ENCODE measurements around the gene DDX19B.
"Not testable (repeated sequence)": the region's sequence is repeated elsewhere in the genome, so short reads cannot be mapped to it uniquely, and the experiment has no call there.

DDX19B gene
- 15.6 to 27.0 (median 19.2) reads per million in 4 experiments for total RNA-seq

DNA sequence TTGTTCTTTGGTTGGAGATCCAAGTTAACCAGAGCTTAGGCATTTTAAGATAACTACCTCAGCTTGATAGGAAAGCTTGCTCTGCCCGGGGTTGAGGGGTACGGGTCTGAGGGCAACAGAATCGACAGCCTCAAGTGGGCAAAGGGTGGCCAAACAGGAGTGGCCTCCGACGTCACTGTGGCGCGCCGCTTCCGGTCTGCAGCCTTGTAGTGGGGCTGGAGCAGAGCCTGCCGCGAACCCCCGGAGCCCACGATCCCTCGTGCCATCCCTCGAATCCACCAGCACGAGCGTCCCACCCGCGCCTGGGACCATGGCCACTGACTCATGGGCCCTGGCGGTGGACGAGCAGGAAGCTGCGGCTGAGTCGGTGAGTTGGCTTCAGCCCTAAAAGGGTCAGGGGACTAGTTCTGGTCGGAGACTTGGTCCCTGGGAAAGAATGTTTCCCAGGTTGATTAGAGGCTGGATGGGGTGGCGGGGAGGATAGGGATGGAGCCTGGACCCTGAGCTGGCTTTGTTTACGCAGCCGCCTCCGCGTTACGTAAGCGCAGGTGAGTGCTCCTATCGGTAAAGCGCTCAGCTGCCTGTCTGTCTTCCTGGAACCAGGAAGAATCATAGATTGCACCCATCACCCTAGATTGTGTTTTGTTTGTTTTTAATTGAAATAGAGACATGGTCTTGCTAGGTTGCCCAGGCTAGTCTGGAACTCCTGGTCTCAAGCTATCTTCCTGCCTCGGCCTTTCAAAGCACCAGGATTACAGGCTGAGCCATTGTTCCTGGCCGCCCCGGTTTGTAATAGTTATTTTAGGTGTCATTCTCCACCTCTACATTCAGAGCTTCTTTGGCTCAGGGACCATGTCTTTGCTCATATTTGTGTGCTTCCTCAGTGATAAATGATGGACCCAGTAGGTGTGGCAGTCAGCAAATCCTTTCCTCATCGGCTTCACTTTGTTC is at the start of gene DDX19B:
DDX19B (plus strand) TSS at position 199 of the 951 bp plus-strand sequence; CDS start at position 311, 112 bp downstream.
- peak; percentile 22 for DNase-seq

DNA sequence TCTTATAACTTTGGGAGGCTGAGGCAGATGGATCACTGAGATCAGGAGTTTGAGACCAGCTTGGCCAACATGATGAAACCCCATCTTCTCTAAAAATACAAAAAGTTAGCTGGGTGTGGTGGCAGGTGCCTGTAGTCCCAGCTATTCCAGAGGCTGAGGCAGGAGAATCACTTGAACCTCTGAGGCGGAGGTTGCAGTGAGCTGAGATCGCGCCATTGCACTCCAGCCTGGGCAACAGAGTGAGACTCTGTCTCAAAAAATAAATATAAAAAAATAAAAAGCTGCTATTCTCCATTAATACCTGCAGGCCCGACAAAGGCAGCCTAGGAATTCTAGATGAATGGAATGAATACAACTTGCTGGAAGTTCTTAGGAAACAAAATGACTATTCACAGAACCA is 49.3 kb upstream of the DDX19B start:
- not testable (repeated sequence) for DNase-seq

DNA sequence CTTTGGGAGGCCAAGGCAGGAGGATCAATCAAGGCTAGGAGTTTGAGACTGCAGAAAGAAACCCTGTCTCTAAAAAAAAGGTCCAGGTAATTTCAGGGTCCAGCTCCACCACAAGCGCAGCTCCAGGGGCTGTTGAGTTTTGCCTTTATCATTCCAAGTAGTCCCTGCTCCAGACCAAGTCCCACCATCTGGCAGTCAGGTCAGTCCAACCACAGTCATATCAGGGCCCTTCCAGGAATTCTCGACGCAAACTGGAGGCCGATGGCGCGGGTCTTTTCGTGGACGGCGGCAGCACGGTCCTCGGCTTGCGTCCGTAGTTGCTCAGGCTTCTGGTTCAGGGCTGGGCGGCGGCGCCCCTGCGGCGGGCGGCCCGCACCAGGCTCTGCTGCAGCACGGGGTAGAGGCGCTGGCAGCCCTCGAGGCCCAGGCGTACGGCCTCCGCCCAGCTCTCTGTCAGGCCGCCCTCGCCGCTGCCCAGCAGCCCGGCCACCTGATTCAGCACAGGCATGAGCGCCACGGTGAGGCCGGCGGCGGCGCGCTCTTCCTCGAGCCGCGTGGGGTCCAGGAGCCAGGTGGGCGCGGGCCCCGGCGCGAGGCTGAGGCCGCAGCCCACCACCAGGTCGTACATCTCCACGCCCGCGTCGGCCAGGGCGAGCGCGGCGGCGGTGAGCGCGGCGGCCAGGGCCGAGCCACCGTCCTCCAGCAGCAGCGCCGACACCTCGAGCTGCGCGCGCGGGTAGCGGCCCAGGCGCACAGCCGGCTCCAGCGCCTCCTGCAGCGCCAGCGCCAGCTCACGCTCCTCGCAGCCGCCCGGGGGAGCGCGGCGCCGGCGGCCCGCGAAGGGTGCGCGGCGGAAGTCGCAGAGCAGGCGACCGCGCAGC is 48.0 kb upstream of the DDX19B start:
- no peak for DNase-seq

DNA sequence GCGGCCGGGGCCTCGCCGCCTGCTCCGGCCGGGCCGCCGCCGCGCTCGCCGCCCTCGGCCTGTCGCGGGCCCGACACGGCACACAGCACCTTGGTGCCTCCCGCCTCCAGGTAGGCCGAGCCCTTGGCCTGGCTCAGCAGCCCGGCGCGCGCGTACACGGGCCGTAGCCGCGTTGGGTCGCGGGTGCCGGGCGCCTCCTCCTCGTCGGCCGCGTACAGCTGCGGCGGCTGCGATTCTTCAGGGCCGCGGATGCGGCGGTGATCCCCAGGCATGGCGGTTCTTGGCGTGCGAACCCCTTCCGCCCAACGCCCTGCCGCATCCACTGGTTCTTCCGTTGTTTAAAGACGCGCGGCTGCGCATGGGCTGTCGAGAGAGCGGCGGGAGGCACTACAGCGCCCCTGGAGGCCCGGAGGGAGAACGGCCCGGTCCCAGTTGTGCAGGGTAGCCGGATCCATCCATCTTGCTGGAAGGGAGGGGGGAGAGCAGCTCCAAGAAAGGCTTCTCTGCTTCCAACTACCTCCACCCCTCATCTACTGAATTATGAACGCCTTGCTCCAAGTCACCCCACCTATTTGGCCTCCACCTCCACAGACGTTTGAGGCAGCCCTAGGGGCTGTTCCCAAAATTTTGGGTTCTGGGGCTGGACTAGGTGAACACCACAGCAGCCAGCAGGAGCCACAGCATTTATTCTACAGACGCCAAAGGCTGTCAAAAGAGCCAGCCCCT is 47.2 kb upstream of the DDX19B start, which contains the start of gene EXOSC6:
EXOSC6 (minus strand) TSS at position 312 of the 726 bp plus-strand sequence; CDS start at position 272, 40 bp downstream.
- DNase-seq: peak; percentile 85

DNA sequence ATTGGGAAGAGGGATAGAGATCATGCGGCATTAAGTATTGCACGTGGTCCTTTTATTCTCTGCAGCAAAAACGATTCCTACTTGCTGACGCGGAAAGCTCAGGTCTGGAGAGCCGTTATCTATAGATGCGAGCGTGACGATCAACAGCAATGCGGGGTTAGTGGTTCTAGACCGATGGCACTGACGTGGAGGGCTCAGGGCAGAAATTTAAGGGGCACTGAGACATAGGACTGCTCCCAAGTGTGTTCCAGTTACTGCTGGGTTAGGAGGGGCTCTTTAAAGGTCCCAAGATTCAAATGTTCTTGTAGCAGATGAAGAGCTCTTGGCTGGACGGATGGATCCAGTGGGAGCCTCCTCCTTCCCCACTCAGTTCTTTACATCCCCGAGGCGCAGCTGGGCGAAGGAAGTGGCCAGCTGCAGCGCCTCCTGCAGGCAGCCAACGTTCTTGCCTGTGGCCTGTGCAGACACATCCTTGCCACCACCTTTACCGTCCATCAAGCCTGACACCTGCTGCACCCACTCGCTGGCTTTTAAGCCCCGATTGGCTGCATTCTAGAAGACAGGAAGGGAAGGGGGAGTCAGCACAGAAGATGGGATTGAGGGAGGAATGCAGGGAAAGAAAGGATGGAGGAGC is 46.5 kb upstream of the DDX19B start:
- DNase-seq: no peak

DNA sequence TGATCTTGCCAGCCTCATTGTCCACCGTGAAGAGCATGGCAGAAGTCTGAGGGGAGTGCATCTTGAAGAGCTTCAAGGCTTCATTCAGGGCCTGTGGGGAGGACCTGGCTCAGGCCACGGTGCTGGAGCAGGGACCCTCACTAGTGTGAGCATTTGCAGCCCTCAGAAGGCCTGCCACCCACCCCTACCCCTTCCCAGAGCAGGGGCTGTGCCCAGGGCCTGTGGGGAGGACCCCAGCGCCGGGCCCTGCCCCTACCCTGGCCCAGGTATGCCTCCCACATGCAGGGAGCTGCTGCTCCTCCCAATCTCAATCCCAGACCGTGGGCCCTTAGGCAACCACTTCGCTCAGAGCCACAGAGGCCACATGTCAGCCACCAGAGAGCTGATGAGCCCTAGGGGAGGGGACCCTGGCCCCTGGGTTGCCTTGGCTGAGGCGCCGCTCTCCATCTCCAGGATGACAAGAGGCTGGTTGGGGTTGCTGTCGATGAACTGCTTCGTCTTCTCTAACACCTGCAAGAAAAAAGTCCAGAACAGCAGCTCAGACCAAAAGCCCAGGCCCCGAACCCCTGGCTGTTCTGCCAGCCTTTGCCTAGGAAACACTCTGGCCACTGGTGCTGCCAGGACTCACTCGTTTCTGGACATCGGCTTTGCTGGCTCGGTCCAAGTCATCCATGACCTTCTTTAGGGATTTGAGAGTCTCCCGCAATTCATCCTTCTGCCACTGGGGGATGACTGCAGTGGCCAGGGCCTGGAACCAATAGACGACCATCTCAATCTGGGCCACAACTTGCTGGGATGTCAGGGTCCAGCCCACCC is 45.5 kb upstream of the DDX19B start:
- DNase-seq: peak; percentile 9

DNA sequence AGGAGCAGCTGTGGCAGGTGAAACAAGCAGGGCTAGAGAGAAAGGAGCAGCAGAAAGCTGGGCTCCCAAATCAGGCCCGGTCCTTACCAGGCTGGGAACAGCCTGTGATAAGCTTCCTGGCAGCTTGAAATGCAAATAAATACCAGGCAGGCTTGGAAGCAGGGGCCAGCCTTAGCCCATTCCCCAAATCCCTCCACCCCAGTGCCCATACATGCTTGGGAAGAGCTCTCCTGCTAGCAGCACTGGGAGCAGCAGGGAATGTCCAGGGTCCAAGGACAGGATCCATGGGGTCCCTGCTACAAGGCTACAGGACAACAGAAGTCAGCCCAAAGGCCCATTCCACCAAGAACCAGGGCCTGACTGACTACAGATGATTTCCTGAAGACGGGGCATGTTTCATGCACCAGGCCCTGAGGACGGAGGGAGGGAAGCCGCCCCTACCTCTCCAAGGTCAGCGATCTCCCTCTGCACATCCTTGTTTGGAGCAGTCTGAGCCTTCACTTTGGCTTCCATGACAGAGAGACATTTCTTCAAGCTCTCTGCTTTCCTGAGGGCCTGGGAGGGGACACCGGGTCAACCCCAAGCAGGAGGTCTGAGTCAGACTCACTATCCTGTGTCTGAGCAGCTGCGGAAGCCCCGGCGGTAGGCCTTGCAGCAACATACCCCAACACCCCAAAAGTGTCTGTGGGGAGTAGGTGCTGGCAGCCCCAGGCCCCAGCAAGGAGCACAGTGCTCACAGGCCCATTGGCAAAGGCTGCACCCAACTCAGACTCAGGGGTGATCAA is 44.6 kb upstream of the DDX19B start:
- no peak for DNase-seq

DNA sequence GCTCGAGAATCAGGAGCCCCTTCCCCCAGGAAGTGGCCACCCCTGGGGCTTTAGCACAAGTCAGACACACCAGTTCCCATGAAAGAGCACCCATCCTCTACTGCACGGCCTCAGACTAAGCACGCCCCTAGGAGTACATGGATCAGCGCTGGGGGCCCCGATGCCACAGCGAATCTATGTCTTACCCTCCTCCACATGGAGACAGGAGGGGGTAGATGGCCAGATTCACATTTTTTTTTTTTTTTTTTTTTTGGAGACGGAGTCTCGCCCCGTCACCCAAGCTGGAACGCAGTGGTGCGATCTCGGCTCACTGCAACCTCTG is 44.1 kb upstream of the DDX19B start:
- DNase-seq: no peak

DNA sequence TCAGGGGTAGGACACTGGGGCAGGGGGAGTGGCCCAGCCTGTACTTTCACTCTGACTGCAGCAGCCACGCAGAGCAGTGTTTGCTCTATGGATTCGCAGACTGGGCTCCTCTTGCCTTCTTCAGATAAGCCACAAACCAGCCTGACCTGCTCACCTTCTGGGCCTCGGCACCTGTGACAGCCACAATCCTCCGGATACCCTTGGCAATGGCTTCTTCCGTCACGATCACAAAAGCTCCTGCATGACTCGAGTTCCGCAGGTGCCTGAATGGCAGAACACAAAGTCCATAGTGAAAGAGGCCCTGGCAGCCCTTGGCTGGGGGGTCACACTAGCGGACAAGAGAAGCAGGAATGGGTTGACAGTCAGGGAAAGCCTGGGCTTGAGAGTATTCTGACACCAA is 43.4 kb upstream of the DDX19B start:
- no peak for DNase-seq

DNA sequence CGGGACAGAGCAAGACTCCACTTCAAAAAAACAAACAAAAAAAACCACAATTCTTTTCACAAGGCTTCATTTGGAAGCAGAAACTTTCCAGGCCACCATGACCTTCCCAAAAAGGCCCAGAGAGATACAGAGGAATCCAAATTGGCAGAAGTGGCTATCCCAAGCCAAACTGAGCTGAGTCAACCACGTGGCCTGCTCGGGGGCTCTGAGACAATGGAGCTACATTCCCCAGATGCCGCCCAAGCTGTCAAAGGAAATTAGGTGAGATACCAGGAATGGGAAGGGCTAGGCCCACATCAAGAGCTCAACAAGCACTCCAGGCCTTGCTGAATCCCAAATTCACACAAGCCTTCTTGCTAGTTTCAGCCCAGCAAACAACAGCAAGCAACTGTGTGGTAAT is 41.6 kb upstream of the DDX19B start:
- no peak for DNase-seq

DNA sequence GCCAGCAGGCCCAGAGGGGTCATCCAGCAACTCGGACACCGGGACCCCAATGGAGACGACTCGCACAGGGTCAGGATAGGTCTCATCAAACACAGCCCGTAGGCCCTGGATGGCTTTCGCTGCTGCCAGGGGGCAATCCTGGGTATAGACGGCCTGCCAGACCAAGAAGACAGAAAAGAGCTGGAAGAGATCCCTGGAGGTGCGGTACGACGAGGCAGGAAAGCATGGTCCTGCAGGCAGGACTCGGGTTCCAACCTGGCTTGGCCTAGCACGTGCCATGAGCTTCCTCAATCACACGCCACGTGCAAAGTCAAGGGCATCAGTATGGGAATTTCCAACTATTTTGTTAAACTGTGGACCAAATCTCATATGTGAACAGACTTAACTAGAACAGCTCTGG is 40.9 kb upstream of the DDX19B start:
- no peak for DNase-seq

DNA sequence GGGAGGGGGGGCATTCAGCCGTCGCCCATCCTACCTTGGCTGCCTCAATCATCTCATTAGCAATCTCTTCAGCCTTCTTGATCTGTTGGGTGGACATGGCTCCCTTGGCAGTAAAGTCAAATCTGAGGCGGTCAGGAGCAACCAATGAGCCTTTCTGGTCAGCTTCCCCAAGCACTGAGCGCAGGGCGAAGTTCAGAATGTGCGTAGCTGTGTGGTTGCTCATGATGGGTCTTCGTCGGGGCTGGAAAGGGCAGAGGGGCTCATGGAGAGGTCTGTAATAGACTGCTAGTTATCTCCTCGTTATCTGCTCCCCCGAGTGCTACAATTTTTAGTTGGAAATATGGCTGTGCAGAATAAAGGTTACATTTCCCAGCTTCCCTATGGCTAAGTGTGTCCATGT is 40.0 kb upstream of the DDX19B start:
- no peak for DNase-seq

DNA sequence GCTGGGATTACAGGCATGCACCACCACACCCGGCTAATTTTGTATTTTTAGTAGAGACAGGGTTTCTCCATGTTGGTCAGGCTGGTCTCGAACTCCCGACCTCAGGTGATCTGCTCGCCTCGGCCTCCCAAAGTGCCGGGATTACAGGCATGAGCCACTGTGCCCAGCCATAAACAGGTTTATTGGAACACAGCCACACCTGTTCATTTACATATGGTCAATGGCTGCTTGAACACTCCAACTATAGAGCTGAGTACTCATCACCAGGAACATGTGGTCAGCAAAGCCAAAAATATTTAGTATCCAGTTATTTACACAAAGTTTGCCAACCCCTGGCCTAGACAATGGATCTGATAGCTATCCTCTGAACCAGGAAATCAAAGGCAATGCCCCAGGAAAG is 39.1 kb upstream of the DDX19B start:
- DNase-seq: not testable (repeated sequence)

DNA sequence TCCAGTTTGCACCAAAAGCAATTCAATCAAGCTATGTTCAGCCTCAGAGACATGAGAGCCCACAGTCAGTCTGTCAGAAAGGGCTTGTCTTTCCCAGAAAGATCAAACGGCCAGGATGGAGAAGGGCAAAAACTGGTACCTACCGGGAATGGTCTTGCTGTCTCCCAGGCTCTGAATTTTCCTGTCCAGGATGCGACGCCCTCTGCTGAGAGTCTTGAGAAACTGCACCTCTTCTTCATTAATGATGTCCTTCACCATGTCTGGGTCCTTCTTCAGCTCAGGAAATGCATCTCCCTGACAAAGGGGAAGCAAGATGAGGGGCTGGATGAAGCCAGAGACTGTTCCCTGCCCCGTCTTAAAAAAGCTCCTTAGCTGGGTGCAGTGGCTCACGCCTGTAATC is 31.5 kb upstream of the DDX19B start:
- DNase-seq: no peak

DNA sequence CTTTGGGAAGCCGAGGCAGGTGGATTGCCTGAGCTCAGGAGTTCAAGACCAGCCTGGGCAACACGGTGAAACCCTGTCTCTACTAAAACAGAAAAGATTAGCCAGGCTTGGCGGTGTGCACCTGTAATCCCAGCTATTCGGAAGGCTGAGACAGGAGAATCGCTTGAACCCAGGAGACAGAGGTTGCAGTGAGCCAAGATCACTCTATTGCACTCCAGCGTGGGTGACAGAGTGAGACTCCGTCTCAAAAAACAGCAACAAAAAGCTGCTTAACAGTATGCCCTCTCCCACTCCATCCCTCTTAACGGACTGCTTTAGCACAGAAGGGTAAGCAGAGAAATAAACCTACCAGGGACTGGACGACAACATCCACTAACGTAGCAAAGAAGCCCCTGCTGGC is 31.1 kb upstream of the DDX19B start:
- DNase-seq: not testable (repeated sequence)

DNA sequence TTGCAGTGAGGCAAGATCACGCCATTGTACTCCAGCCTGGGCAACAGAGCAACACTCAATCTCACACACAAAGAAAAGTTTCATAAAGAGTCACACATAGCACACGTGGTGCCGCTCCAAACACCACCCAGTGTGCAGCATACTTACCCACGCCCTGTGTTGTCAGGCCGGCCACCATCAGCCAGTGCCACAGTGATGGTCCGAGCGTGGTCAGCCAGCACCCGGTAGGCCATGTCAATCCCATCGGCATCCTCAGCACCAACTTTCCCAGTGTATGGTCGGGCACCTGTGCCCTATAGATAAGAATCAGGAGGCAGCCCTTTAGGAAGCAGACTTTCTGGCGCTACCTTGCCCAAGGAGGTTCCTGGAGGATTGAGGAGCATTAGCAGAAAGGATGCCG is 29.5 kb upstream of the DDX19B start:
- DNase-seq: no peak

DNA sequence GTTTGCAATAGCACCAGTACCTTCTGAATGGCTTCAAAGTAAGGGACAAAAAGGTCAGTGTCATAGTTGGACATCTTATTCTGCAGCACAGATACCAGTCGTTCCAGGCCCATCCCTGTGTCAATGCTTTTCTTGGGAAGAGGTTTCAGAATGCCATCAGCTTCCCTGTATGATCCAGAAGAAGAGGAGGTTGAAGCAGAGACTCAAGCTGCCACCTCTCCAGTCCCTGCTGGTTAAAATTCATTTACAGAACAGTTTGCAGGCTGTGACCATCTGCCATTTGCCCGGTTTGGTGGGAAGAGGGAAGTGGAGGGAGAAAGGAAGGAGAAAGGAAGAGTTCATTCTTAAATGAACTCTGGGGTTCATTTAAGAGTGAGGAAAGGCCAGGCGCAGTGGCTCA is 28.8 kb upstream of the DDX19B start:
- no peak for DNase-seq

DNA sequence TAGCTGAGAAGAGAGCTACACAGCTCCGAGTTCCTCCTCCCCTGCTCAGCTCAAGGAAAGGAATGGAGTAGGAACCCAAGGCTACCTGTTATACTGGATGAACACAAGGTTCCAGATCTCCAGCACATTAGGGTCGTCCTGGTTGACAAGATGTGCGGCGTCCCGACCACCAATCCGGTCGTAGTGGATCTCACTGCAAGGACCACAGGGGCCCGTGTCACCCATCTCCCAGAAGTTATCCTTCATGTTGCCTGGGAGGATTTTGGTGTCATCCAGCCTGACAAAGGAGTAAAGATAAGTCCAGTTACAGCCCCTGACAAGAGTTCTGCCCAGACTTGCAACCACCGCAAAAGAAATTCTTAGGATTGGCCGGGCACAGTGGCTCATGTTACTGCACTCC is 27.3 kb upstream of the DDX19B start:
- no peak for DNase-seq

DNA sequence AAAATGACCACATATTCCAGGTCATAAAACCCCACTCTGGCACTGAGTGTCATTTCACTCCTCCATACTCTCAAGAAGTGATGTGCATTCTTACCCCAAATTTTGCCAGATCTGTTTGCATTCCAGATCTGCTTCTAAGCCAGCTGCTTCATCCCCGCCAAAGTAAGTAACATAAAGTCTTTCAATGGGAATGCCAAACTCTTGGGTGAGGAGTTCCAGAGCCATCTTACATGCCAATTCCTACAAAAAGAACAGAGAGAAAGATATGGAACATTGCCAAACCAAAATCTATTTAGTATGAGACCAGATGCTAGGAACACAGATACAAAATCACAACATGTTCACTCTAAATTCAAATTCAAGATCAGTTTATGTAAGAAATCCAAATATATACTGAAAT is 22.6 kb upstream of the DDX19B start:
- DNase-seq: no peak

DNA sequence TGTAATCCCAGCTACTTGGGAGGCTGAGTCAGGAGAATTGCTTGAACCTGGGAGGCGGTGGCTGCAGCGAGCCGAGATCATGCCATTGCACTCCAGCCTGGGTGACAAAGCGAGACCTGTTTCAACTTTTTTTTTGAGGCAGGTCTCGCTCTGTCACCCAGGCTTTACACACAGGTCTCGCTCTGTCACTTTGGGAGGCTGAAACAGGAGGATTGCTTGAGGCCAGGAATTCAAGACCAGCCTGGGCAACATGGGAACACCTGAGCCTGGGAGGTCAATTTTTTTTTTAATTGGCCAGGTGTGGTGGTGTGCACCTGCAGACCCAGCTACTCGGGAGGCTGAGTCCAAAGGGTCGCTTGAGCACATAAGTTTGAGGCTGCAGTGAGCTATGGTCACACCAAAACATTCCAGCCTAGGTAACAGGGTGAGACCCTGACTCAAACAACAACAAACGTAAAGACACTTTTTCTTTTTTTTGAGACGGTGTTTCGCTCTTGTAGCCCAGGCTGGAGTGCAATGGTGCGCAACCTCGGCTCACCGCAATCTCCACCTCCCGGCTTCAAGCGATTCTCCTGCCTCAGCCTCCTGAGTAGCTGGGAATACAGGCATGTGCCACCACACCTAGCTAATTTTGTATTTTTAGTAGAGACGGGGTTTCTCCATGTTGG is 11.5 kb upstream of the DDX19B start:
- DNase-seq: not testable (repeated sequence)

All from effector CD8-positive, alpha-beta T cell (primary cell).